CD14-positive monocyte (primary cell): Measurements from ENCODE around the gene WDR5. TPM values are rescaled to one million over a fixed set of nuclear protein-coding genes. Genes with fewer than 3 reads are reported as not detected.
A peak's percentile ranks its signal among the peaks of the same experiment; 100 is the strongest.

Experiments used
- DNase-seq, 3 donors: peaks; one replicate each; pipeline ENCODE4 v3.0.0-alpha.2; 2011 to 2022
- H2AFZ ChIP-seq: 2 replicates; pipeline ENCODE4 v1.6.0; 2012; ENCODE audit warnings: mild to moderate bottlenecking, low read depth, low read length, inconsistent platforms; ENCODE audit not compliant: insufficient read depth, poor library complexity, severe bottlenecking
- H3K27ac ChIP-seq, 2 donors: 1 replicate in 1 of 2; 2 replicates in 1 of 2; pipeline ENCODE4 v1.5.1; 2012 to 2013; ENCODE audit warnings: low read length in 2 of 2, control low read depth in 1 of 2, inconsistent platforms in 1 of 2, low read depth in 1 of 2, mild to moderate bottlenecking in 1 of 2
- H3K27me3 ChIP-seq, 2 donors: one replicate each; pipeline versions ENCODE4 v1.6.0 to v1.6.1; 2011 to 2013; ENCODE audit warnings: low read length in 2 of 2; ENCODE audit not compliant: control insufficient read depth in 2 of 2, insufficient read depth in 2 of 2
- H3K36me3 ChIP-seq, 2 donors: replicated peaks in 1 of 2; 1 replicate in 1 of 2; 2 replicates in 1 of 2; pipeline versions ENCODE4 v1.5.1 to v1.6.1; 2012 to 2013; ENCODE audit warnings: low read length in 2 of 2, control low read depth in 1 of 2, inconsistent platforms in 1 of 2, mild to moderate bottlenecking in 1 of 2; ENCODE audit not compliant: insufficient read depth in 2 of 2, control insufficient read depth in 1 of 2
- H3K4me1 ChIP-seq, 2 donors: 1 replicate in 1 of 2; 2 replicates in 1 of 2; pipeline versions ENCODE4 v1.5.1 to v1.6.1; 2012 to 2013; ENCODE audit warnings: low read length in 2 of 2, control low read depth in 1 of 2, inconsistent platforms in 1 of 2, mild to moderate bottlenecking in 1 of 2, moderate library complexity in 1 of 2; ENCODE audit not compliant: insufficient read depth in 2 of 2, control insufficient read depth in 1 of 2
- H3K4me2 ChIP-seq: replicated peaks from 2 replicates; pipeline ENCODE3; 2012; ENCODE audit warnings: low read length, moderate library complexity, mild to moderate bottlenecking; ENCODE audit not compliant: poor library complexity, severe bottlenecking; ENCODE audit errors: extremely low read depth
- H3K4me3 ChIP-seq, 3 experiments: fragments of 200-600 bp in 1 of 3; sonication (generic) in 1 of 3; replicated peaks in 1 of 3; 1 replicate in 2 of 3; 2 replicates in 1 of 3; pipeline ENCODE4 v1.5.1; 2011 to 2013; ENCODE audit warnings: low read length in 3 of 3, mild to moderate bottlenecking in 3 of 3, control low read depth in 2 of 3, low read depth in 2 of 3, inconsistent platforms in 1 of 3, moderate library complexity in 1 of 3
- H3K79me2 ChIP-seq: 2 replicates; pipeline ENCODE4 v1.6.0; 2012; ENCODE audit warnings: mild to moderate bottlenecking, control low read depth, inconsistent platforms, low read length, moderate library complexity; ENCODE audit not compliant: insufficient read depth
- H3K9ac ChIP-seq: 2 replicates; pipeline ENCODE4 v1.6.0; 2017; ENCODE audit warnings: low read length, mild to moderate bottlenecking; ENCODE audit not compliant: insufficient read depth, poor library complexity, severe bottlenecking
- H3K9me3 ChIP-seq, 2 donors: replicated peaks in 1 of 2; 1 replicate in 1 of 2; 2 replicates in 1 of 2; pipeline versions ENCODE4 v1.5.1 to v1.6.1; 2012 to 2013; ENCODE audit warnings: low read length in 2 of 2, control low read depth in 1 of 2; ENCODE audit not compliant: control insufficient read depth in 1 of 2, insufficient read depth in 1 of 2
- H4K20me1 ChIP-seq: 2 replicates; pipeline ENCODE4 v1.6.0; 2012; ENCODE audit warnings: mild to moderate bottlenecking, low read length, control low read depth, moderate library complexity; ENCODE audit not compliant: insufficient read depth
- H3K27ac Mint-ChIP-seq, 7 donors: one replicate each; pipeline ENCODE4 v1.8.0; 2020; ENCODE audit warnings: mild to moderate bottlenecking in 7 of 7, mixed read lengths in 7 of 7, moderate library complexity in 6 of 7, inconsistent platforms in 2 of 7
- H3K27me3 Mint-ChIP-seq, 3 donors: one replicate each; pipeline ENCODE4 v1.8.0; 2021 to 2022; ENCODE audit warnings: low read depth in 3 of 3, mild to moderate bottlenecking in 3 of 3, mixed read lengths in 3 of 3, moderate library complexity in 3 of 3, inconsistent platforms in 1 of 3
- H3K36me3 Mint-ChIP-seq, 2 donors: one replicate each; pipeline ENCODE4 v1.8.0; 2020; ENCODE audit warnings: mixed read lengths in 2 of 2, inconsistent platforms in 1 of 2, mild to moderate bottlenecking in 1 of 2
- H3K4me1 Mint-ChIP-seq: one replicate; pipeline ENCODE4 v1.8.0; 2020; ENCODE audit warnings: mild to moderate bottlenecking, mixed read lengths
- H3K4me3 Mint-ChIP-seq, 2 donors: one replicate each; pipeline ENCODE4 v1.8.0; 2020; ENCODE audit warnings: mild to moderate bottlenecking in 2 of 2, mixed read lengths in 2 of 2, moderate library complexity in 1 of 2
- H3K9me3 Mint-ChIP-seq, 7 donors: one replicate each; pipeline ENCODE4 v1.8.0; 2020 to 2022; ENCODE audit warnings: mixed read lengths in 7 of 7, mild to moderate bottlenecking in 6 of 7, moderate library complexity in 6 of 7, inconsistent platforms in 2 of 7
- WGBS: methylation state at CpG from one replicate; pipeline ENCODE4 v1.1.5; 2013; ENCODE audit warnings: missing lambda C conversion rate; ENCODE audit not compliant: insufficient coverage; 5-methylcytosine and 5-hydroxymethylcytosine counted together
- intact Hi-C, 2 donors: fragments of 100-400 bp; cut with micrococcal nuclease; formaldehyde crosslinking; loops; one replicate each; pipeline versions ENCODE4 v1.15.0 to v1.15.1; 2023
- polyA plus RNA-seq, 3 donors: library from polyadenylated mRNA; depleted of rRNA in 1 of 3; unstranded in 2 of 3; stranded (reverse) in 1 of 3; fragments of 300-500 nt in 2 of 3; fragments of >200 nt in 1 of 3; fragmentation: Illumina TruSeq in 2 of 3; gene quantifications; 1 replicate in 2 of 3; 2 replicates in 1 of 3; pipeline ENCODE4 v1.2.3, GENCODE V29; 2012 to 2021
- TF ChIP-seq, protein P1 (sequence below): fragments of 200-600 bp; IDR thresholded peaks from one replicate; pipeline ENCODE4 v1.8.0; 2022; ENCODE audit warnings: antibody characterized with exemption, mild to moderate bottlenecking

The WDR5 gene
- polyA plus RNA-seq, 3 donors, result 8.7 to 17.3 (median 10.2) TPM

DNA sequence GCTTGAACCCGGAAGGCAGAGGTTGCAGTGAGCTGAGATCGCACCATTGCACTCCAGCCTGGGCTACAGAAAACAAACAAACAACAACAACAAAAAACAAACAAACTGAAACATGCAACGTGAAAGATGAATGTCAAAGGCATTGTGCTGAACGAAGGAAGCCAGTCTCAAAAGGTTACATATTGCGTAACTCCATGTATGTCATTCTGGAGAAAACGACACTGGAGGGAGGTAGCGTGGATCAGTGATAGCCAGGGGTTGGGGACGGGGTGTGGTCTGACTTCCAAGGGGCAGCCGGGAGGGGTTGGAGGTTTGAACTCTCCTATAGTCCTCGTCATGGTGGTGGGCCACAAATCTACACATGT, 12.1 kb upstream of the WDR5 start:
- Mint-ChIP-seq H3K36me3 (no peaks in the 10 kb centered on the region), H3K4me1 (peaks cover 22% of the 10 kb centered on the region), H3K4me3 (peak overlapping the region; percentile 59 to 67), H3K9me3 (peaks cover 0 to 2% (median 0%) of the 10 kb centered on the region in 7 donors), H3K27ac (peak overlapping the region; percentile 84 to 97 (median 94)), H3K27me3 (peaks cover 0 to under 1% (median 0%) of the 10 kb centered on the region in 3 donors)
- peaks cover 23% of the 10 kb centered on the region in 2 donors for H3K4me1 ChIP-seq
- H2AFZ ChIP-seq, result no peak overlapping the region
- no peaks in the 10 kb centered on the region for H3K9me3 ChIP-seq
- 10% methylated on average over 5 of the region's 10 CpGs for WGBS
- peak; percentile 28 to 74 (median 67) for DNase-seq
- H3K27ac ChIP-seq, result peak overlapping the region; percentile 72 to 80
- intact Hi-C loops, result loop anchor here in 1 of 2 donors (5.0 kb wide), 1 partner anchor 39 kb away; the partner anchor contains the start of gene RNU6ATAC
- H3K9ac ChIP-seq, result no peak overlapping the region
- peak overlapping the region in 1 of 3 experiments; percentile 33 for H3K4me3 ChIP-seq
- no peaks in the 10 kb centered on the region for H3K36me3 ChIP-seq
- no peaks in the 10 kb centered on the region for H4K20me1 ChIP-seq
- TF ChIP-seq, protein P1, sequence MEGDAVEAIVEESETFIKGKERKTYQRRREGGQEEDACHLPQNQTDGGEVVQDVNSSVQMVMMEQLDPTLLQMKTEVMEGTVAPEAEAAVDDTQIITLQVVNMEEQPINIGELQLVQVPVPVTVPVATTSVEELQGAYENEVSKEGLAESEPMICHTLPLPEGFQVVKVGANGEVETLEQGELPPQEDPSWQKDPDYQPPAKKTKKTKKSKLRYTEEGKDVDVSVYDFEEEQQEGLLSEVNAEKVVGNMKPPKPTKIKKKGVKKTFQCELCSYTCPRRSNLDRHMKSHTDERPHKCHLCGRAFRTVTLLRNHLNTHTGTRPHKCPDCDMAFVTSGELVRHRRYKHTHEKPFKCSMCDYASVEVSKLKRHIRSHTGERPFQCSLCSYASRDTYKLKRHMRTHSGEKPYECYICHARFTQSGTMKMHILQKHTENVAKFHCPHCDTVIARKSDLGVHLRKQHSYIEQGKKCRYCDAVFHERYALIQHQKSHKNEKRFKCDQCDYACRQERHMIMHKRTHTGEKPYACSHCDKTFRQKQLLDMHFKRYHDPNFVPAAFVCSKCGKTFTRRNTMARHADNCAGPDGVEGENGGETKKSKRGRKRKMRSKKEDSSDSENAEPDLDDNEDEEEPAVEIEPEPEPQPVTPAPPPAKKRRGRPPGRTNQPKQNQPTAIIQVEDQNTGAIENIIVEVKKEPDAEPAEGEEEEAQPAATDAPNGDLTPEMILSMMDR, result no peak
- H3K27me3 ChIP-seq, result no peaks in the 10 kb centered on the region
- H3K4me2 ChIP-seq, result peak overlapping the region; percentile 52
- no peaks in the 10 kb centered on the region for H3K79me2 ChIP-seq

DNA sequence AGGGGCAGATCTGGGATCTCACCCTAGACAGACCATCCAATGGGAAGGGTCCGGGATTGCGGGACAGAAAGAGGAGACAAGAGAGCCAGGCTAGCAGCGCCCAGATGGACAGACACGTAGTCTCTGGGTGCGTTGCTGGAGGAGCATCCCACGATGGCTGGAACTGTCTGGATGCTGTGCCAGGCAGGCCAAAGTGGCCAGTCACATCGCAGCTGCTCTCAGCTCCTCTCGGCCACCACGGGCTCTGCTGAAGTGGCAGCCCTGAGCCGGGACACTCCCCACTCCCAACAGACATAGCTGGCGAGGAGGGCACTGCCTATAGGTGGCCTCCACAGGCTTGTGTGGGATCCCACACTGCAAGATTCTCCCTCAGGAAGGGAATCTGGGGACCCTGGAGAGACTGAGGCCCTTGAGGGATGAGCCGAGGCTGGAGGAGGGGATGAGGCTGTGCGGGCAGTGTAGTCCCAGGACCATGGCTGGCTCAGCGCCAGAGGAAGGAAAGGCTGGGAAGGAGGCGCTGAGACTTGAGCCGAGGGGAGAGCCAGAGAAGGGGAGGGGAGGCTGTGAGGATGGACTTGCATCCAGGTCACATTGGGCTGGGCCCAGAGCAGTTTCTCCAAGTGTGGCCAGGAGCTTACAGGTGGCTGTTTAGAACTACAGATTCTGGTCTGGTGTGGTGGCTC, 10.3 kb upstream of the WDR5 start:
- H3K4me3 Mint-ChIP-seq, result no peak overlapping the region
- H3K4me2 ChIP-seq, result no peak overlapping the region
- H4K20me1 ChIP-seq, result no peaks in the 10 kb centered on the region
- H3K27me3 ChIP-seq, result no peaks in the 10 kb centered on the region
- H3K9me3 ChIP-seq, result no peaks in the 10 kb centered on the region
- no peak overlapping the region for H3K9ac ChIP-seq
- H3K9me3 Mint-ChIP-seq, result peaks cover 0 to 2% (median 0%) of the 10 kb centered on the region in 7 donors
- peaks cover 0 to 2% (median 0%) of the 10 kb centered on the region in 3 donors for H3K27me3 Mint-ChIP-seq
- WGBS, result 79% methylated on average over 12 of the region's 16 CpGs
- TF ChIP-seq, protein P1, result no peak
- no peaks in the 10 kb centered on the region for H3K79me2 ChIP-seq
- no peak for DNase-seq
- H3K4me1 Mint-ChIP-seq, result peaks cover 22% of the 10 kb centered on the region
- H3K4me3 ChIP-seq, result no peak overlapping the region
- H3K36me3 Mint-ChIP-seq, result no peaks in the 10 kb centered on the region
- no peak overlapping the region for H3K27ac ChIP-seq
- H3K36me3 ChIP-seq, result no peaks in the 10 kb centered on the region
- peak overlapping the region in 2 of 7 donors; percentile 31 to 45 for H3K27ac Mint-ChIP-seq
- H3K4me1 ChIP-seq, result peaks cover 23% of the 10 kb centered on the region in 2 donors
- intact Hi-C loops, result no loop called here
- H2AFZ ChIP-seq, result no peak overlapping the region
